ENCODE data around the gene NEMF. TPM values are rescaled to one million over a fixed set of nuclear protein-coding genes. Genes with fewer than 3 reads are reported as not detected.
"Not testable (repeated sequence)": the region's sequence is repeated elsewhere in the genome, so short reads cannot be mapped to it uniquely, and the experiment has no call there.

The NEMF gene
- polyA plus RNA-seq, 3 donors, result 8.1 to 38.7 (median 21.0) TPM

DNA sequence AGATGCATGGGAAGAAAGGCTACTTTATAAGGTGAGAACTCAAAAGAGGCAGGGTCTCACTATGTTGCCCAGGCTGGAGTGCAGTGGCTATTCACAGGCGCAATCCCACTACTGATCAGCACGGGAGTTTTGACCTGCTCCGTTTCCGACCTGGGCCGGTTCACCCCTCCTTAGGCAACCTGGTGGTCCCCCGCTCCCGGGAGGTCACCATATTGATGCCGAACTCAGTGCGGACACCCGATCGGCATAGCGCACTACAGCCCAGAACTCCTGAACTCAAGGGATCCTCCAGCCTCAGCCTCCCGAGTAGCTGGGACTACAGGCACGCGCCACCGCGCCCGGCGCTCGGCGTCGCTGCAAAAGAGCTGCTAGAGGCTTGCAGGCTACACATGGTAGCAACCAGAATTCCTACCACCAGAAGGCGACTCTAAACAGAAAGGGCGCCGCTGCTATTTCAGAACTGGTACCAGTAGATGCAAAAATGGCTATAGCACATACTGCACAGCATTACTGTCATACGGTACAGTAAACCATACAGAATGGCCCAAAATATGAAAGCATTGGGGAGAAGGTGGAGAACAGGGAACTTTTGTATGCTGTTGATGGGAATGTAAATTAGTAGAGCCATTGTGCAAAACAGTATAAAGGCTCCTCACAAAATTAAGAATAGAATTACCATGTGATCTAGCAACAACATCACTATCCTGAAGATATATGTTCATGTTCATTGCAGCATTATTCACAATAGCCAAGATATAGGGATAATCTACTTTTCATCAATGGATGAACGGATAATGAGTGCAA is 1.2 kb upstream of the NEMF start:
- WGBS, 3 donors, result 11 to 20% (median 13%) methylated on average over 23 to 26 of the region's 27 CpGs
- no peak overlapping the region for H3K27ac ChIP-seq (ENCODE audit: low read depth, low read length)

DNA sequence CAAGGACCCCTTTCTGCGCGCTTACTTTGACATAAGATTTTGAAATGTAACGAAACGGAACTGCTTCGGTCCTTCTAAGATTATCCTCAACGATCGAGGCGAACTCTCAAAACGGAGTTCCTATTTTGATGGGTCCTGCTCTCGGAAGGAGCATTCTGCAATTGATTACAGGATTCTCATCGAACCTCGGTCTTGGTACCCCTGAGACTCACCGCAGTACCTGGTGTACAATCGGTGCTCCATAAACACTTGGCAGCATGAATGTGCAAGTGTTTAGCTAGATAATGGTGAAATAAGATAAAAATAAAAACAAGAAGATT is 530 bp upstream of the NEMF start:
- 0 to 1% (median 1%) methylated on average over 14 of the region's 14 CpGs for WGBS, 3 donors
- H3K27ac ChIP-seq (ENCODE audit: low read depth, low read length), result no peak overlapping the region

DNA sequence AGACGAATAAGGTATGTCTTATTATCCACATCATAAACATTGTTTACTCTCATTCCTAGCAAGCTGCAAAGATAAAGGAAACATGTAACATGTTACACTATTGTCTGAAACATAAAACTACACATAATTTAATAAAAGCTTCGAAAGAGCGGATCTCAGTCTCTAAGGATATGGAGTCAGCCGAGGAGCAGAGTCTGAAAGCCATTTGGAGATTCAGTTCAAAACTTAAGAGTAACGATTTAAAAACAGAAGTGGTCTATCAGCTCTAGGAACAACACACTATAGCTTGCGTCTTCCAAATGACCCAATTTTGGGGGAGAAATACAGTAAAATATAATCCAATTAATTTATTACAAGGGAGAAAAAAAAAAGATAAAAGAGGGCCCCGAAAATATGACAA is 775 bp downstream of the NEMF start:
- H3K27ac ChIP-seq (ENCODE audit: low read depth, low read length), result peak overlapping the region; percentile 63
- WGBS, 3 donors, result 3 to 9% (median 6%) methylated on average over 7 of the region's 7 CpGs

DNA sequence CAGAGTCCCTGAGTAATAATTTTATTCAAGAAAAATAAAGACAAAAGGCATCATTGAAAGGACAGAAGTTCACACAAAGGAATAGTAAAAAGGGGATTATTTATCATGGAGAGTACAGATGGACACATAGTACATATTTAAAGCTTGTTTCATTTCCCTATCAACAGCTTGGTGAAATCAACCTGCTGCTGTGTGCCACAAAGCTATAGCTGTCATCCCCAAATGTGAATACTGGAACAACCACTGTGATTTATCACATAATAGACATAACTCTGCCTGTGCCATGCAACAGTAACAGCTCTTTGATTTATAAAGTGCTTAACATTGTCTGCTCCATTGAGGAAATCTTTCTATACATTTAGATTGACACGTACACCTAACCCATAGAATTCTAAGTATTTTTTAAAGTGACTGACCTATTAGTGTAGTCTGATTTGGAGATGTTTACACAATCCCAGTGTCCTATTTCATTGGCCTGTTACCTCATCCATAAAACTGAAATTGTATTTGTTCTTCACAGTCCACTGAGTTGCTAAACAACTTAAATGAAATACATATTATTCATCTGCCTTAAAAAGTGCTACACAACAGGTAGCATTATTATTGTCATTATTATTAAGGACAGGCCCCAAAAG is 3.3 kb downstream of the NEMF start:
- 82 to 86% (median 84%) methylated on average over 1 of the region's 1 CpG for WGBS, 3 donors
- H3K27ac ChIP-seq (ENCODE audit: low read depth, low read length), result no peak overlapping the region

DNA sequence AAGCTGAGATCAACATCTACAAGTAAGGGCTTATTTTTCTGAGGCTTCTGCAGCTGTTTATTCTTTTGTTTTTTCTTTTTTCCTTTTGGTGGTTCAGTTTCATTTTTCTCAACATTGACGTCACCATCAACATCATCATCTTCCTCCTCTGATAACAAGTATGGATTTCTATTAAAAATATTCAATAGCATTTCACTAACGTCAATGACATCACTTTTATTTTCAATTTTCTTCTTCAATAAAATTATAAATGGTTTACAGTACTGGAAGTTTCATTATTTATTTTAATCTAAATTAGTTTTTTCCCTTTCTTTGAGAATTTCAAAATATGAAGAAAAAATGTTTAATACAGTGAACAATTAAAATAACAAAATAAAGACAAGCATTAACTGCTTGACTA is 23.9 kb downstream of the NEMF start:
- no peak overlapping the region for H3K27ac ChIP-seq (ENCODE audit: low read depth, low read length)
- 87 to 93% (median 91%) methylated on average over 2 of the region's 2 CpGs for WGBS, 3 donors

DNA sequence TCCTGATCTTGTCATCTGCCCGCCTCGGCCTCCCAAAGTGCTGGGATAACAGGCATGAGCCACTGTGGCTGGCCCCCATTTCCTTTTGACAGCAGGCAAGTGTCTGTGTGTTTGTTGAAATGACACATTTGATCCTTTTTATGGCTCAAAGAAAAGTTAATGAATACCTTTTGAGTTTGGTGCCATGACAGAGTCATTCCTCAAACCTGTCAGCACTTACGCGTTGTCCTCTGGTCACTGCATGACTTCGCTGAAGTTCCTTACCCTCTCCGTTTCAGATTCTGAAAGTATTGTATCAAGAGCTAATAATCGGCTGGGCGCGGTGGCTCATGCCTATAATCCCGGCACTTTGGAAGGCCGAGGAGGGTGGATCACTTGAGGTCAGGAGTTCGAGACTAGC is 32.4 kb downstream of the NEMF start:
- WGBS, 3 donors, result 97 to 98% (median 97%) methylated on average over 12 of the region's 12 CpGs
- H3K27ac ChIP-seq (ENCODE audit: low read depth, low read length), result no peak overlapping the region

DNA sequence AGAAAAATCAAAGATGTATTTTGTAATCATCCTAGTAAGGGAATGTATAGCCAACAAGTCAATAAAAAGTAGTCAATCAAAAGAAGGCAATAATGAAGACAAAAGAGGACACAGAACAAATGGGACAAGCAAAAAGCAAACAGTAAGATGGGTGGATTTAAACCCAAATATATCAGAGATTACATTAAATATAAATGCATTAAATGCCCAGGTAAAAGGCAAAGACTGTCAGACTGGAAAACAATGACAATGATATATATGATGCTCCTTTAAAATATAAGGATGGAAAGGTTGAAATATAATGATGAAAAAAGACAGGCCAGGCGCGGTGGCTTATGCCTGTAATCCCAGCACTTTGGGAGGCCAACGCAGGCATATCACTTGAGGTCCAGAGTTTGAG is 35.7 kb downstream of the NEMF start:
- H3K27ac ChIP-seq (ENCODE audit: low read depth, low read length), result no peak overlapping the region
- 96 to 100% (median 97%) methylated on average over 3 of the region's 3 CpGs for WGBS, 3 donors

GRCh38 chr14:49816118-49816517 is 36.5 kb downstream of the NEMF start:
- 83 to 98% (median 97%) methylated on average over 2 of the region's 2 CpGs for WGBS, 3 donors
- not testable (repeated sequence) for H3K27ac ChIP-seq (ENCODE audit: low read depth, low read length)

GRCh38 chr14:49808780-49809179 is 43.8 kb downstream of the NEMF start:
- no peak overlapping the region for H3K27ac ChIP-seq (ENCODE audit: low read depth, low read length)
- 0 to 3% (median 2%) methylated on average over 1 of the region's 1 CpG for WGBS, 3 donors

DNA sequence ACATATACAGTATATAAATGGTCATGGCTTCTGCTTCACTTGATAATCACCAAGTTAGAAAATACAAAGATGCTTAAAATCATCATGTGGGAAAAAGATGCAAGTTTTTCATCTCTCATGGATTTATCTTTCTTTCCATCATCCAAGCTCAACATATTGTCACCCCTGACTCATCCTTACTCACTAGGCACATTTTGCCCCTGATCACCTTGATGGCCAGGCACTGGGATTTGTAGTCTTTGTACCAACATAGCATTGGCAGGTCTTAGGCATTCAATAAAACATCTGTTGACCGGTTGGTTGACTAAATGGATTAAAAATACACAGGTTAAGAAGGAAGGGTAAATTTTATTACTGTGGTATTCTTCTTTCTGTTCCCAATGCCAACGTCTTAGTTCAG is 56.6 kb downstream of the NEMF start:
- whole genome bisulfite sequencing, 3 donors, result 93 to 97% (median 93%) methylated on average over 2 of the region's 2 CpGs
- no peak overlapping the region for H3K27ac ChIP-seq (ENCODE audit: low read depth, low read length)

- WGBS, 3 donors, result 0% methylated on average over 1 of the region's 1 CpG
- no peak overlapping the region for H3K27ac ChIP-seq (ENCODE audit: low read depth, low read length)
Observed at GRCh38 chr14:49792618-49793017, 60.0 kb downstream of the NEMF start.

DNA sequence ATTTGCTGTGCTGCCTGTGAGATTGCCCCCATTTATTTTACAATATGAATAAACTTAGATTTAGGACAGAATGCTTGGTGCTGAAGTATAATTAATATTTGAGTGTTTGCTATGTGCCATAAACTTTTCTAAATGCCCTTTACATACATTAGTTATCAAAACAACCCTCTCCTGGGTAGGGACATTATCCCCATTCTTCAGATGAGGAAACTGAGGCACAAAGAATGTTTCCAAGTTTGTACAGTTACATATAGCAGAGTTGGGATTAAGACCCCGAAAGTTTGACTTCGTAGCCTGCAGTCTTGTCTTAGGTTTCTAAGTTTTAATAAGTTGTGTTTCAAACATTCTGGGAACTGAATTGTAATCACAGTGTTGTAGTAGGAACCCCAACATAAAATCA is 66.3 kb downstream of the NEMF start:
- WGBS, 3 donors, result 96 to 100% (median 100%) methylated on average over 2 of the region's 2 CpGs
- H3K27ac ChIP-seq (ENCODE audit: low read depth, low read length), result no peak overlapping the region

DNA sequence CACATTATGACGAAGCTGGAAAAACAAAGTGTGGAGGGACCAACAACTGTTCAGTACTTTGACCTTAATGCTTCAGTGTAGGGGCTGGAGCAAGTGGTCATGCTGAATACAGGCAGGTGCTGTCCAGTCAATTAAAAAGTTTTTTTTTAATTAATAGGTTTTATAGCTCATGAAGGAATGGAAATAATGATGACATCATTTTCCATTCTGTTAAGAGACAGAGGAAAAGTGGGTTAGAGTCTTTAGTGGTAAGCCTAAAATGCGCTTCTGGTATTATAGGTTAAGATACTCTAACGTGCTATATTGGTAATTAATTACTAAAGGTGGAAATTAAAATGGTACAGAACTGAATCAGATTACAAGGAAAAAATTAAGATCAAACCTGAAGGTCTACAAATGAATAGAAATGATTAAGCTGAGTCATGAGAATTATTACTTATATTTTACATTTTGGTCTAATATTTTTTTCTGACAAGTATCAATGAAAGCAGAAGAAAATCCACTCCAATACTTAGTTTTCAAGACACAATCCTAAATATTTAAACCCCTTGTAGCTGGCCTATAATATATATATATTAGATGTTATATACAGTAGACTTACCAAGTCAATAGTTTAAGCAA is 69.1 kb downstream of the NEMF start:
- 79 to 91% (median 86%) methylated on average over 3 of the region's 3 CpGs for WGBS, 3 donors
- H3K27ac ChIP-seq (ENCODE audit: low read depth, low read length), result no peak overlapping the region

- not testable (repeated sequence) for H3K27ac ChIP-seq (ENCODE audit: low read depth, low read length)
- 92 to 93% (median 93%) methylated on average over 7 of the region's 7 CpGs for WGBS, 3 donors
Observed at GRCh38 chr14:49781040-49781439, 71.5 kb downstream of the NEMF start.

- WGBS, 3 donors, result 89 to 100% (median 100%) methylated on average over 2 of the region's 2 CpGs
- no peak overlapping the region for H3K27ac ChIP-seq (ENCODE audit: low read depth, low read length)
Observed at GRCh38 chr14:49778421-49778820, 74.2 kb downstream of the NEMF start.

DNA sequence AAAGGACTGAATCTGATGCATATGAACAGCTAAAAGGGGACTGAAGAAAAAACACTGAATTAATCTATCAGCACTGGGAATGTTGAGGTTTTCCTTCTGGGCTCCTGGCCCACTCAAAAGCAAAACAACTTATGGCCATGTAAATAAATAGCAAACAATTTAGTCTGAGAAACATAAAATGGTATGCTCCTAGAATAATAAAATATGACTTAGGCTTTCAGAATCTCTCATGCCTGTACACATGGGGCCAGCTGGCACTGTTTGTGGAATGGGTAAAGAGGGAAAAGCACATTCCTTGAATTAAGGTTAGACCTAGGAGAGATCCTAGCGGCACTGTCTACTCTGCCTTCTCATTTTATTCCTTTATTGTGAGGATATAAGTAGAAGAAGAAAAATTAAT is 78.5 kb downstream of the NEMF start:
- 92 to 98% (median 94%) methylated on average over 1 of the region's 1 CpG for WGBS, 3 donors
- H3K27ac ChIP-seq (ENCODE audit: low read depth, low read length), result no peak overlapping the region

- WGBS, 3 donors, result 80 to 94% (median 94%) methylated on average over 10 of the region's 10 CpGs
- not testable (repeated sequence) for H3K27ac ChIP-seq (ENCODE audit: low read depth, low read length)
Observed at GRCh38 chr14:49771691-49772090, 80.9 kb downstream of the NEMF start.

- H3K27ac ChIP-seq (ENCODE audit: low read depth, low read length), result no peak overlapping the region
- 26 to 78% (median 72%) methylated on average over 4 of the region's 4 CpGs for WGBS, 3 donors
Observed at GRCh38 chr14:49770212-49770817, 82.3 kb downstream of the NEMF start.

GRCh38 chr14:49769581-49770211 is 82.9 kb downstream of the NEMF start:
- WGBS, 3 donors, result 33 to 79% (median 63%) methylated on average over 15 of the region's 15 CpGs
- H3K27ac ChIP-seq (ENCODE audit: low read depth, low read length), result no peak overlapping the region
